HepG2 (cell line): ENCODE data around the gene SLC36A1. TPM values are rescaled to one million over a fixed set of nuclear protein-coding genes. Genes with fewer than 3 reads are reported as not detected.

ENCODE experiments used
- ATAC-seq: fragments of 200-7000 bp; cut with Tn5 transposase; 3 replicates; pipeline ENCODE4 v1.9.1; 2020; ENCODE audit warnings: mild to moderate bottlenecking, moderate library complexity
- BruUV-seq: library from RNA; stranded (reverse); fragments of 400-500 nt; replicated peaks from 2 replicates; lab custom pipeline; 2021; lab: Mats Ljungman, UMichigan
- CTCF ChIA-PET: fragments of 300-600 bp; formaldehyde crosslinking; extraction: SDS; loops from one replicate; lab custom pipeline; 2021; ENCODE audit warnings: low total read pairs, inconsistent platforms, low intra/inter-chr PET ratio; lab: Yijun Ruan, JAX
- POLR2A ChIA-PET: fragments of 350-600 bp; sonication (Branson Sonifier 250); formaldehyde crosslinking; loops from one replicate; lab custom pipeline; 2020; ENCODE audit warnings: antibody characterized with exemption, inconsistent platforms; lab: Yijun Ruan, JAX
- DNase-seq: peaks from one replicate; pipeline ENCODE4 v3.0.0-alpha.2; 2015; ENCODE audit warnings: low spot score
- FAIRE-seq: peaks from 3 replicates; lab custom pipeline; 2011; peaks lifted over from hg19 to GRCh38; lab: Jason Lieb, UNC
- H2AFZ ChIP-seq: one replicate; pipeline ENCODE4 v1.6.1; 2011; ENCODE audit warnings: low read length, inconsistent platforms
- H3K27ac ChIP-seq: fragments of 300-600 bp; 3 replicates; pipeline ENCODE4 v1.8.0; 2011; ENCODE audit warnings: mixed run types, mild to moderate bottlenecking, mixed read lengths, low read length, inconsistent platforms; ENCODE audit not compliant: insufficient read depth; ENCODE audit errors: extremely low read length
- H3K27me3 ChIP-seq, 2 experiments: fragments of 200-600 bp in 1 of 2; 2 replicates in 1 of 2; 3 replicates in 1 of 2; pipeline versions ENCODE4 v1.6.0 to v1.8.0; 2011; ENCODE audit warnings: low read length in 2 of 2, mild to moderate bottlenecking in 2 of 2, moderate library complexity in 2 of 2, inconsistent platforms in 1 of 2; ENCODE audit not compliant: insufficient read depth in 2 of 2, control insufficient read depth in 1 of 2
- H3K36me3 ChIP-seq, 2 experiments: fragments of 200-600 bp in 1 of 2; replicated peaks in 1 of 2; 2 replicates in 1 of 2; 3 replicates in 1 of 2; pipeline versions ENCODE4 v1.5.1 to v1.8.0; 2011; ENCODE audit warnings: low read length in 2 of 2, inconsistent platforms in 1 of 2; ENCODE audit not compliant: insufficient read depth in 2 of 2, control insufficient read depth in 1 of 2
- H3K4me1 ChIP-seq: 2 replicates; pipeline ENCODE4 v1.5.1; 2012; ENCODE audit warnings: low read length, inconsistent platforms; ENCODE audit not compliant: insufficient read depth
- H3K4me2 ChIP-seq: 2 replicates; pipeline ENCODE4 v1.6.0; 2011; ENCODE audit warnings: low read depth, low read length, inconsistent platforms
- H3K4me3 ChIP-seq, 3 experiments: fragments of 200-600 bp in 1 of 3; sonication (generic), shearing (Covaris generic) in 1 of 3; replicated peaks in 1 of 3; 2 replicates each; pipeline ENCODE4 v1.5.1; 2011 to 2016; ENCODE audit warnings: low read length in 3 of 3, inconsistent platforms in 2 of 3, low read depth in 2 of 3, mild to moderate bottlenecking in 2 of 3, control low read depth in 1 of 3, mixed read lengths in 1 of 3; ENCODE audit not compliant: insufficient read depth in 1 of 3
- H3K79me2 ChIP-seq: one replicate; pipeline ENCODE4 v1.6.1; 2011; ENCODE audit warnings: low read length, inconsistent platforms; ENCODE audit not compliant: insufficient read depth
- H3K9ac ChIP-seq: 2 replicates; pipeline ENCODE4 v1.6.0; 2011; ENCODE audit warnings: mild to moderate bottlenecking, low read depth, low read length, inconsistent platforms; ENCODE audit not compliant: insufficient read depth
- H3K9me3 ChIP-seq: 2 replicates; pipeline ENCODE4 v1.5.1; 2012; ENCODE audit warnings: mild to moderate bottlenecking, low read length
- H4K20me1 ChIP-seq: 2 replicates; pipeline ENCODE4 v1.6.0; 2011; ENCODE audit warnings: inconsistent platforms, mild to moderate bottlenecking, low read length, moderate library complexity; ENCODE audit not compliant: insufficient read depth
- CC2D1A ChIP-seq: sonication (generic); formaldehyde crosslinking; IDR thresholded peaks from 2 replicates; pipeline ENCODE4 v1.8.1; 2023; ENCODE audit warnings: mild to moderate bottlenecking, missing genetic modification reagents
- FLYWCH1 ChIP-seq: sonication (generic); formaldehyde crosslinking; IDR thresholded peaks from 2 replicates; pipeline ENCODE4 v1.8.1; 2023; ENCODE audit warnings: mild to moderate bottlenecking, missing genetic modification reagents
- GABPA ChIP-seq, 2 experiments: IDR thresholded peaks; 2 replicates each; pipeline ENCODE4 v1.6.1; 2011 to 2016; ENCODE audit warnings: low read depth in 2 of 2, low read length in 1 of 2, missing biosample characterization in 1 of 2, missing genetic modification characterization in 1 of 2
- HOMEZ ChIP-seq: IDR thresholded peaks from 2 replicates; pipeline ENCODE4 v1.6.1; 2016; ENCODE audit warnings: low read depth
- JDP2 ChIP-seq: sonication (generic); formaldehyde crosslinking; IDR thresholded peaks from 2 replicates; pipeline ENCODE4 v1.8.1; 2022; ENCODE audit warnings: missing genetic modification reagents, borderline replicate concordance
- JUNB ChIP-seq: sonication (generic); formaldehyde crosslinking; IDR thresholded peaks from 2 replicates; pipeline ENCODE4 v1.8.0; 2022; ENCODE audit warnings: missing genetic modification reagents, mild to moderate bottlenecking, borderline replicate concordance
- KLF11 ChIP-seq: IDR thresholded peaks from 2 replicates; pipeline ENCODE4 v1.6.1; 2016; ENCODE audit warnings: missing compliant biosample characterization
- LCORL ChIP-seq, 2 experiments: fragments of 450-650 bp in 1 of 2; sonication (generic) in 1 of 2; formaldehyde crosslinking in 1 of 2; IDR thresholded peaks; 2 replicates each; pipeline versions ENCODE4 v1.5.0 to v1.6.1; 2017 to 2020; ENCODE audit warnings: antibody characterized with exemption in 1 of 2, missing genetic modification reagents in 1 of 2
- NKX3-1 ChIP-seq: sonication (generic); formaldehyde crosslinking; IDR thresholded peaks from 2 replicates; pipeline ENCODE4 v1.5.0; 2020; ENCODE audit warnings: missing genetic modification reagents
- NR3C1 ChIP-seq: sonication (generic); formaldehyde crosslinking; IDR thresholded peaks from 2 replicates; pipeline ENCODE4 v1.4.0; 2020; ENCODE audit warnings: missing genetic modification reagents
- SRSF9 ChIP-seq: fragments of 200-400 bp; formaldehyde crosslinking; IDR thresholded peaks from 2 replicates; pipeline ENCODE4 v1.6.1; 2018; ENCODE audit warnings: borderline replicate concordance, mild to moderate bottlenecking, low read depth, low read length; ENCODE audit not compliant: insufficient read depth, poor library complexity, severe bottlenecking
- ZKSCAN8 ChIP-seq: IDR thresholded peaks from 2 replicates; pipeline ENCODE4 v1.6.1; 2016; ENCODE audit warnings: borderline replicate concordance, missing genetic modification reagents, missing compliant biosample characterization
- ZNF329 ChIP-seq: sonication (generic); formaldehyde crosslinking; IDR thresholded peaks from 2 replicates; pipeline ENCODE4 v1.9.0; 2021; ENCODE audit warnings: low read depth, mild to moderate bottlenecking, missing genetic modification reagents
- ZNF543 ChIP-seq: sonication (generic); formaldehyde crosslinking; IDR thresholded peaks from 2 replicates; pipeline ENCODE4 v1.4.0; 2020; ENCODE audit warnings: mild to moderate bottlenecking, missing genetic modification reagents
- ZNF569 ChIP-seq: sonication (generic); formaldehyde crosslinking; IDR thresholded peaks from 2 replicates; pipeline ENCODE4 v1.5.0; 2020; ENCODE audit warnings: mild to moderate bottlenecking, missing genetic modification reagents, moderate library complexity, borderline replicate concordance
- ZNF773 ChIP-seq: sonication (generic); formaldehyde crosslinking; IDR thresholded peaks from 2 replicates; pipeline ENCODE4 v1.4.0; 2020; ENCODE audit warnings: missing genetic modification reagents, borderline replicate concordance
- ZNF816 ChIP-seq: sonication (generic); formaldehyde crosslinking; IDR thresholded peaks from 2 replicates; pipeline ENCODE4 v1.8.0; 2022; ENCODE audit warnings: missing genetic modification reagents, mild to moderate bottlenecking, borderline replicate concordance
- ZNF850 ChIP-seq: sonication (generic); formaldehyde crosslinking; conservative IDR thresholded peaks from 2 replicates; pipeline ENCODE4 v1.9.0; 2021; ENCODE audit warnings: mild to moderate bottlenecking, missing genetic modification reagents
- WGBS: methylation state at CpG from one replicate; pipeline ENCODE4 v1.1.6; 2017; ENCODE audit warnings: low lambda C conversion rate; 5-methylcytosine and 5-hydroxymethylcytosine counted together
- in situ Hi-C: cut with HindIII; loops from 2 replicates; pipeline ENCODE4 v1.10.0; 2017; ENCODE audit warnings: low pct_unique_long_range_greater_than_20kb; ENCODE audit not compliant: extremely low pct_ligation_motif_present
- intact Hi-C: fragments of 100-400 bp; cut with micrococcal nuclease; formaldehyde crosslinking; loops from one replicate; pipeline ENCODE4 v1.10.0; 2022; ENCODE audit not compliant: unreplicated experiment
- polyA plus RNA-seq, 8 experiments: library from polyadenylated mRNA; depleted of rRNA in 3 of 8; stranded (reverse) in 7 of 8; unstranded in 1 of 8; fragments of >200 nt; fragmentation: Illumina TruSeq in 4 of 8; extraction: Trizol in 4 of 8; gene quantifications; 2 replicates each; pipeline versions ENCODE4 v1.2.1 to v1.2.3, GENCODE V29; 2011 to 2016; ENCODE audit warnings: low read depth in 4 of 8, missing spikeins in 1 of 8, mixed read lengths in 1 of 8; ENCODE audit not compliant: insufficient read depth in 1 of 8
- total RNA-seq, 5 experiments: library from RNA; depleted of rRNA; stranded (reverse); fragments of >200 nt; fragmentation: Illumina TruSeq; extraction: Trizol; gene quantifications; 2 replicates each; pipeline ENCODE4 v1.2.3, GENCODE V29; 2016; ENCODE audit warnings: low read depth in 1 of 5
- TF ChIP-seq, protein P1 (sequence below): sonication (generic); formaldehyde crosslinking; IDR thresholded peaks from 2 replicates; pipeline ENCODE4 v1.5.0; 2020; ENCODE audit warnings: missing genetic modification reagents, mild to moderate bottlenecking, borderline replicate concordance
- TF ChIP-seq, protein P2 (sequence below): sonication (generic); formaldehyde crosslinking; IDR thresholded peaks from 2 replicates; pipeline ENCODE4 v1.5.0; 2020; ENCODE audit warnings: mild to moderate bottlenecking, missing genetic modification reagents, moderate library complexity

SLC36A1 gene
- total and polyA plus RNA-seq, 2 of the 13 experiments (the other 11 are each of a cell fraction or from before 2014, with no cell fraction given), result 8.0 to 8.9 TPM

DNA sequence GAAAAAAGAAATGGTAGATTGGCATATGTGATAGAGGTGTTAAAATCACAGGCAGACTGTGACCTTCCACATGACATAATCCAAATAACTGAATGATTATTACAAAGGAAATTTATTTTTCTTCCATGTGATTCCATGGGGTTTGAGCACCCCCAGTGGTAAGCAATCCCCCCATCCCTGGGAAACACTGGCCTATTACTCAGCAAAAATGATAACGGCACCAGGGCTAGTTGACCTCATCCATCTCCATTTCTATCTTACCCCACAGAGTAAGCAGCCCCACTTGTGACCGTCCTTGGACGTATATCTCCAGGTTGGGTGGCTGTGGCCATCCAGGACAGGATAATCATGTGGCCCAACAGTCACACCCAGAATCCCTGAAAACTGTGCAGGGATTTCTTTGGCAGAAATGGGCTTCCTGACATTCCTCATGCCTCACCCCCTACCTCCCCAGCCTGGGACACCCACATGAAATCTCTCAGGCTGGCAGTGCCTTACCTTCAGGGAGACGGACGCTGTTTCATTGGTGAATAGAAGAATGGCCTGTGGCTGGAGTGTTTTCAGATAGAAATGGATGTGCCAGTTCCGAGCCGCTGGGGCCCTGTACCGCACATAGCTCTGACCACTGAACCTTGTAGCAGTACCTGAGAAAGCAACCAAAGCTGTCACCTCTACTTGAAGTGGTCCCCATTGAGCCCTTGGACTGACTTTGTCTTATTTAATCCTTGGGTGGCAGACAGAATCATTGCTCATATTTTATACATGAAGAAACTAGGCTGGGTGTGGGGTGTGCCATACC is 69.9 kb downstream of the SLC36A1 start:
- POLR2A ChIA-PET, result no interaction called here
- intact Hi-C loops, result no loop called here
- Histone ChIP-seq H3K79me2 (no peaks in the 10 kb centered on the region), H3K4me3 (no peak overlapping the region), H4K20me1 (no peaks in the 10 kb centered on the region)
- no peak for DNase-seq
- TF ChIP-seq SRSF9 (no peak), KLF11 (CRISPR knock-in tag) (no peak), ZNF569 (CRISPR knock-in tag) (no peak), JDP2 (CRISPR knock-in tag) (no peak), NKX3-1 (CRISPR knock-in tag) (no peak), LCORL (IDR thresholded peaks at IDR 0.05) (no peak), LCORL (CRISPR knock-in tag; IDR thresholded peaks at IDR 0.05) (no peak), NR3C1 (CRISPR knock-in tag) (no peak), ZKSCAN8 (CRISPR knock-in tag) (no peak), ZNF543 (CRISPR knock-in tag) (no peak), ZNF850 (CRISPR knock-in tag) (no peak), GABPA (IDR thresholded peaks at IDR 0.05; ENCODE audit: low read depth, low read length) (no peak), GABPA (CRISPR knock-in tag; IDR thresholded peaks at IDR 0.05; ENCODE audit: low read depth) (no peak), ZNF816 (CRISPR knock-in tag) (no peak), CC2D1A (CRISPR knock-in tag) (no peak), HOMEZ (CRISPR knock-in tag) (no peak), ZNF329 (CRISPR knock-in tag) (no peak), JUNB (CRISPR knock-in tag) (no peak), ZNF773 (CRISPR knock-in tag) (no peak), FLYWCH1 (CRISPR knock-in tag) (no peak)
- TF ChIP-seq, protein P1, sequence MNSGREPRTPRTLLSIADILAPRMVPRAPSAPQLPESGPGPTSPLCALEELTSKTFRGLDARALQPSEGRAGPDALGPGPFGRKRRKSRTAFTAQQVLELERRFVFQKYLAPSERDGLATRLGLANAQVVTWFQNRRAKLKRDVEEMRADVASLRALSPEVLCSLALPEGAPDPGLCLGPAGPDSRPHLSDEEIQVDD (CRISPR knock-in tag), result no peak
- TF ChIP-seq, protein P2, sequence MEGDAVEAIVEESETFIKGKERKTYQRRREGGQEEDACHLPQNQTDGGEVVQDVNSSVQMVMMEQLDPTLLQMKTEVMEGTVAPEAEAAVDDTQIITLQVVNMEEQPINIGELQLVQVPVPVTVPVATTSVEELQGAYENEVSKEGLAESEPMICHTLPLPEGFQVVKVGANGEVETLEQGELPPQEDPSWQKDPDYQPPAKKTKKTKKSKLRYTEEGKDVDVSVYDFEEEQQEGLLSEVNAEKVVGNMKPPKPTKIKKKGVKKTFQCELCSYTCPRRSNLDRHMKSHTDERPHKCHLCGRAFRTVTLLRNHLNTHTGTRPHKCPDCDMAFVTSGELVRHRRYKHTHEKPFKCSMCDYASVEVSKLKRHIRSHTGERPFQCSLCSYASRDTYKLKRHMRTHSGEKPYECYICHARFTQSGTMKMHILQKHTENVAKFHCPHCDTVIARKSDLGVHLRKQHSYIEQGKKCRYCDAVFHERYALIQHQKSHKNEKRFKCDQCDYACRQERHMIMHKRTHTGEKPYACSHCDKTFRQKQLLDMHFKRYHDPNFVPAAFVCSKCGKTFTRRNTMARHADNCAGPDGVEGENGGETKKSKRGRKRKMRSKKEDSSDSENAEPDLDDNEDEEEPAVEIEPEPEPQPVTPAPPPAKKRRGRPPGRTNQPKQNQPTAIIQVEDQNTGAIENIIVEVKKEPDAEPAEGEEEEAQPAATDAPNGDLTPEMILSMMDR (CRISPR knock-in tag), result no peak
- TF ChIP-seq, all 625 proteins: peak for 0
- ATAC-seq (no peak), FAIRE-seq (no peak)
- no peaks in the 10 kb centered on the region for H3K36me3 ChIP-seq
- CTCF ChIA-PET, result no interaction called here
- H3K4me2 ChIP-seq, result no peak overlapping the region
- H3K4me1 ChIP-seq, result no peaks in the 10 kb centered on the region
- in situ Hi-C loops, result no loop called here
- WGBS, result 81% methylated on average over 8 of the region's 8 CpGs
- H3K9ac ChIP-seq, result no peak overlapping the region
- BruUV-seq, result no TSS peak
- no peaks in the 10 kb centered on the region for H3K9me3 ChIP-seq
- H3K27ac ChIP-seq, result no peak overlapping the region
- H2AFZ ChIP-seq, result no peak overlapping the region
- peaks cover 0 to 11% of the 10 kb centered on the region in 2 experiments; a peak in 2 of 5 replicates for H3K27me3 ChIP-seq
